Fibroblast of lung (primary cell): Measurements from ENCODE around the gene DDX25.

Experiments used
- CTCF ChIP-seq, 2 donors: IDR thresholded peaks in 1 of 2; conservative IDR thresholded peaks in 1 of 2; 1 replicate in 1 of 2; 2 replicates in 1 of 2; pipeline ENCODE4 v1.5.1; 2011 to 2012; ENCODE audit warnings: low read length in 2 of 2, control low read depth in 1 of 2, inconsistent platforms in 1 of 2, low read depth in 1 of 2, mild to moderate bottlenecking in 1 of 2
- EZH2 ChIP-seq: IDR thresholded peaks from 2 replicates; pipeline ENCODE4 v1.5.1; 2012; ENCODE audit warnings: low read length, control low read depth, mild to moderate bottlenecking; ENCODE audit errors: missing control alignments

- TF ChIP-seq CTCF (conservative IDR thresholded peaks at IDR 0.05 in 1 of 2, IDR thresholded peaks at IDR 0.05 in 1 of 2; ENCODE audit: low read depth in 1 of 2, low read length in 2 of 2) (no peak), EZH2 (no peak)
These were observed 64.0 kb downstream of the DDX25 start for GRCh38 chr11:125968354-125968753.
